Measurements from ENCODE around the gene EBLN2.

Gene EBLN2

GRCh38 chr3:73061416-73061815, at the start of gene EBLN2:
Gene EBLN2, plus strand, starts transcription at chr3:73061659. Its CDS starts 423 bp downstream, at chr3:73062082.
- no peak for DNase-seq (ENCODE audit: low read depth)

DNA sequence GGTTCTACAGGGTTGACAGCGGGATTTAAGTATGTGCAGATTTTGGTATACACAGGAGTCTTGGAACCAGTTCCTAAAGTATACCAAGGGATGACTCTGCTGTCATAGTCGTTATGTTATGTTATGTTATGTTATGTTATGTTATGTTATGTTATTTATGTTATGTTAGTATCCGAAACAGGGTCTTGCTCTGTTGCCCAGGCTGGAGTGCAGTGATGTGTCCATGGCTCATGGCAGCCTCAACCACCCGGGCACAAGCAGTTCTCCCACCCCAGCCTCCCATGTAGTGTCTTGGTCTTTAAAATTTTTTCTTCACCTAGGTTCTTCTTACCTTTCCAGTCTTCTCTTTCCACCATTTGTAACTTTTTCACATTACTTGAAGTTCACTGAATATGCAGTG, 43.2 kb upstream of the EBLN2 start:
- DNase-seq (ENCODE audit: low read depth), result no peak

GRCh38 chr3:73018790-73019441, 42.5 kb upstream of the EBLN2 start:
- DNase-seq (ENCODE audit: low read depth), result peak; percentile 37

GRCh38 chr3:73021301-73021835, 40.1 kb upstream of the EBLN2 start:
- no peak for DNase-seq (ENCODE audit: low read depth)

DNA sequence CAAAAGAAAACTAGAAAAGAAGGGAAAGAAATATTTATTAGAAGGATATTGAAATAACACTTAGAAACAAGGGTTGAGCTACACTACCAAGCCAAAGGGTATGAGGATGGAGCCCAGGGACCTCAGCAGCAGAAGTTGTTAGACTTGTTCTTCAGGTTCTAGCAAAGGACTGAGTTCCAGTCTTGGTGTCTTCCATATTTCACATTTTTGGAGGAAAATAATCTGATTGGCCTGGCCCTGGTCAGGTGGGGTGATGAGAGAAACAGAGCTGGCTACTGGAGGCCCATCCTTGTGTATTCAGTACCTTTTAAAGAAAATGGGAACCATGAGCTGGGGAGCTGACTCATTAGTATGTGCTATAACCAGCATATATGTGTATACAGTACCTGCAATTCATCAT, 36.6 kb upstream of the EBLN2 start:
- DNase-seq (ENCODE audit: low read depth), result no peak

DNA sequence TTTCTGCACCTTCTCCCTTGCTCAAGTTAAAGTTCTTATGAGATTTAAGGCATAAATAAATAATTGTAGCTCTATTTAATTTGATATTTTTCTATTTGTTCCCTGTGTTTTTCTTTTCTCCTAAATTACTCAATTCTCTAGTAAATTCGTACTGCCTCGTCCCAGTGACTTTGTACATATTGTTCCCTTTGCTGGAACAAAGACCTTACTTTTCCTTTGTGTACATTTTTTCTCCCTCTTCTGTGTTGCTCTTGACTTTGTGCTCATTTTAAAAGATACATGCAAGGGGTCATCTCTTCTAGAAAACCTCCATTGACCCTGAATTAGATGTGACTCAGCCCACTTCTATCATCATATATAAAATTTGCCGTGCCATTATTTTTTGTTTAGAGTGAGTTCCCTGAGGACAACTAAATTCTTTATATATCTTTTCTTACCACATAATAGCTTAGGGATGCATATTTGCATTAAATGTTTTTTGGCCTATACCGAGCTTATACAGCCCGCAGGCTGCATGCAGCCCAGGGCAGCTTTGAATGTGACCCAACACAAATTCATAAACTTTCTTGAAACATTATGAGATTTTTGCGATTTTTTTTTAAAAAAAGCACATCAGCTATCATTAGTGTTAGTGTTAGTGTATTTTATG, 35.2 kb upstream of the EBLN2 start:
- DNase-seq (ENCODE audit: low read depth), result no peak

DNA sequence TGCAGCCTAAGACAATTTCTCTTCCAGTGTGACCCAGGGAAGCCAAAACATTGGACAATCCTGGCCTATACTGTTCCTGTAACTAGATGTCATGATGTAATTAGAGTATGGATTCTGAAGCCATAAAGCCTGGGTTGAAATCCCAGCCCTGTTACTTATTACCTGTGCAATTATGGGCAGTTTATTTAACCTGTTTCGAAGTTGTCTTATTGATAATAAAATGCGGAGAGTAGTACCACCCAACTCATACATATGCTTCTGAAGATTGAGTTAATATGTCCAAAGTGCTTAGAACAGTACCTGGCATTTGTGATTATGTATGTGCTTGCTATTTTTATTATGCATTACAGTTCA, 34.7 kb upstream of the EBLN2 start:
- DNase-seq (ENCODE audit: low read depth), result no peak

DNA sequence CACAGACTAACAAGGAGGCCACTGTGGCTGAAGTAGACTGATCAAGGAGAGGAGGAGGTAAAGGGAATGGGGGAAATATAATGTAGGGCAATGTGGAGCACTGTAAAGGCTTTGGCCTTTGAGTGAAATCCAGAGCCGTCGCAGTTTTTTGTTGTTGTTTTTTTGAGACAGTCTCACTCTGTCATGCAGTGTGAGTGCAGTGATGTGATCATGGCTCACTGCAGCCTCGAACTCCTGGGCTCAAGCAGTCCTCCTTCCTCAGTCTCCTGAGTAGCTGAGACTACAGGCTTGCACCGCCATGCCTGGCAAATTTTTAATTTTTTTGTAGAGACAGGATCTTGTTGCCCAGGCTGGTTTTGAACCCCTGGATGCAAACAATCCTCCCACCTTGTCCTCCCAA, 32.7 kb upstream of the EBLN2 start:
- DNase-seq (ENCODE audit: low read depth), result no peak

GRCh38 chr3:73029321-73029796, 32.1 kb upstream of the EBLN2 start:
- peak; percentile 82 for DNase-seq (ENCODE audit: low read depth)

- no peak for DNase-seq (ENCODE audit: low read depth)
These were observed 31.3 kb upstream of the EBLN2 start for GRCh38 chr3:73030073-73030597.

DNA sequence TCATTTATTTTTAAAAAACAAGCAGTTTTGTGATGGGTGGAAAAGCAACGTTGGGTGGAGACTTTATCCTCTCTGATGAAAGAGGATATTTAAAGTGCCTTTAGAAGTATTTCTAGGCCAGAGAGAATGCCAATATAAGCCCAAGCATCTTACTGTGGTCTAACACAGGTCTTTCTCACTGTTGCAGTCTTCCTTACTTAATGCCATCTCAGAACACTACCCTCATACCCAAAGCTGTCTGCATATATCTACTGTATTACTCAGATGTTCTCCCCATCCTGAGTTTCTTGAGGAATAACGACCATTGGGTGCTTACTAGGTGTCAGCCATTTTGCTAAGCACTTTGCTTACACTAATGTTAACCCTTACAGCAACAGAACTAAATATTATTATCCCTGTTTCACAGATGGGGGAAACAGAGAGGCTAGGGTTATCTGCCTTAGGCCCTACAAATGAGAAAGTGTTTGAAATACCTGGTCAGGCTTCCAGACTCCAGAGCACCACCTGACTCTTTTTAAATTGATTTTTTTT, 29.8 kb upstream of the EBLN2 start:
- no peak for DNase-seq (ENCODE audit: low read depth)

- DNase-seq (ENCODE audit: low read depth), result peak; percentile 71
These were observed 24.5 kb upstream of the EBLN2 start for GRCh38 chr3:73036694-73037591.

- no peak for DNase-seq (ENCODE audit: low read depth)
These were observed 19.9 kb upstream of the EBLN2 start for GRCh38 chr3:73041537-73041936.

DNA sequence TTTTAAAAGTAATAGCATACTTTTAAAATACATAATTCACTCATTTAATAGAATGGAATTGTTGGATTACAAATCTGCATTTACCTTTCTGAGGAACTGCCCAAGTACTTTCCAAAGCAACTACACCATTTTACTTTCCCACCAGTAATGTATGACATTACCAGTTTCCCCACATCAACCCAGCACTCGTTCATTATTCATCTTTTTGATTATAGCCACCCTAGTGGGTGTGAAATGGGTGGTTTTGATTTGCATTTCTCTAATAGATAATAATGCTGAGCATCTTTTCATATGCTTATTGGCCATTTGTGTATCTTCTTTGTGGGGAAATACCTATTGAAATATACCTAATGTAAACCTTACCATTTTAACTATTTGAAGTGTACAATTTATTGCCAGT, 18.0 kb upstream of the EBLN2 start:
- no peak for DNase-seq (ENCODE audit: low read depth)

GRCh38 chr3:73045391-73045790, 16.1 kb upstream of the EBLN2 start:
- DNase-seq (ENCODE audit: low read depth), result no peak

DNA sequence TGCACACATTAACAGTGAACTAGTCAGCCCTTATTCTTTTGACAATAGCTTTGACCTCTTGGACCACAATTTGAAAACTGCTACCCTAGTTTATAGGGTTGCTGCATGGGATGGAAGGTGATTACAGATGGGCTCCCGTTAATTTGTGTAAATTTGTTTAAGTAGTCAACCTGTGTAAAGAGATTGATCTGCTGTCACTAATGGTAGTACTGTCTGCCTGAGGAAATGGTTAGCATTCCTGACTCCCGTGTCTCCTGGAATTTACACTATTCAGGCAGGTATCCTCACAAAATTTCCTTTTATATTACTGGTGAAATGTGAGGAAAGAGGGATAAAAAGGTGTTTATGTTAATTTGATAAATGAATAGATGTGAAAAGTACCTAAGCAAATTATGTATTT, 15.3 kb upstream of the EBLN2 start:
- no peak for DNase-seq (ENCODE audit: low read depth)

GRCh38 chr3:73049319-73049718, 12.1 kb upstream of the EBLN2 start:
- no peak for DNase-seq (ENCODE audit: low read depth)

- no peak for DNase-seq (ENCODE audit: low read depth)
These were observed 8.6 kb upstream of the EBLN2 start for GRCh38 chr3:73052857-73053256.

- no peak for DNase-seq (ENCODE audit: low read depth)
These were observed 5.9 kb upstream of the EBLN2 start for GRCh38 chr3:73055583-73055982.

- peak; percentile 65 for DNase-seq (ENCODE audit: low read depth)
These were observed 5.2 kb upstream of the EBLN2 start for GRCh38 chr3:73056014-73056844.

GRCh38 chr3:73056845-73057150, 4.7 kb upstream of the EBLN2 start:
- DNase-seq (ENCODE audit: low read depth), result no peak

All from ELR (cell line).